Panc1 (cell line): Measurements from ENCODE around the gene SLC66A3. TPM values are rescaled to one million over a fixed set of nuclear protein-coding genes. Genes with fewer than 3 reads are reported as not detected.

Experiments
- ATAC-seq: fragments of 200-7000 bp; cut with Tn5 transposase; 2 replicates; pipeline ENCODE4 v1.9.1; 2020; ENCODE audit warnings: mild to moderate bottlenecking, moderate library complexity
- BruUV-seq: library from RNA; stranded (reverse); fragments of 400-500 nt; replicated peaks from 2 replicates; lab custom pipeline; 2021; lab: Mats Ljungman, UMichigan
- CTCF ChIA-PET: fragments of 300-600 bp; sonication (Branson Sonifier 250); formaldehyde crosslinking; loops from one replicate; lab custom pipeline; 2022; ENCODE audit warnings: antibody characterized with exemption; lab: Charles Lee
- POLR2A ChIA-PET: fragments of 300-600 bp; sonication (Branson Sonifier 250); formaldehyde crosslinking; loops from one replicate; lab custom pipeline; 2022; ENCODE audit warnings: antibody characterized with exemption; lab: Charles Lee
- DNase-seq: peaks from one replicate; pipeline ENCODE4 v3.0.0-alpha.2; 2010; ENCODE audit warnings: low read depth, low spot score
- H3K27ac ChIP-seq: 2 replicates; pipeline ENCODE4 v1.5.1; 2011; ENCODE audit warnings: mild to moderate bottlenecking, low read length, inconsistent platforms
- H3K27me3 ChIP-seq: fragments of 200-500 bp; sonication (Bioruptor generic); 2 replicates; pipeline ENCODE4 v1.6.0; 2014; ENCODE audit warnings: low read length, inconsistent platforms; ENCODE audit not compliant: control insufficient read depth, insufficient read depth
- H3K36me3 ChIP-seq: fragments of 200-500 bp; sonication (Bioruptor generic); 2 replicates; pipeline ENCODE4 v1.5.1; 2014; ENCODE audit warnings: inconsistent platforms, mild to moderate bottlenecking, low read length, moderate library complexity; ENCODE audit not compliant: control insufficient read depth, insufficient read depth
- H3K4me1 ChIP-seq: 2 replicates; pipeline ENCODE4 v1.5.1; 2011; ENCODE audit warnings: inconsistent platforms, mild to moderate bottlenecking, low read length, moderate library complexity; ENCODE audit not compliant: control insufficient read depth, insufficient read depth
- H3K4me3 ChIP-seq, 2 experiments: 2 replicates each; pipeline ENCODE4 v1.5.1; 2011 to 2012; ENCODE audit warnings: low read depth in 2 of 2, low read length in 2 of 2, mild to moderate bottlenecking in 2 of 2, inconsistent platforms in 1 of 2, moderate library complexity in 1 of 2
- H3K9me3 ChIP-seq: fragments of 200-500 bp; sonication (Bioruptor generic); 2 replicates; pipeline ENCODE4 v1.5.1; 2014; ENCODE audit warnings: low read depth, mild to moderate bottlenecking, inconsistent platforms, low read length, moderate library complexity; ENCODE audit not compliant: control insufficient read depth, insufficient read depth
- SIN3A ChIP-seq: IDR thresholded peaks from 2 replicates; pipeline ENCODE4 v1.6.1; 2012; ENCODE audit warnings: low read depth, mild to moderate bottlenecking, low read length, moderate library complexity, borderline replicate concordance; ENCODE audit not compliant: insufficient read depth
- TCF7L2 ChIP-seq: IDR thresholded peaks from 2 replicates; pipeline ENCODE4 v1.6.1; 2011; ENCODE audit warnings: mild to moderate bottlenecking, low read depth, low read length, inconsistent platforms
- in situ Hi-C: cut with HindIII; loops from 2 replicates; pipeline ENCODE4 v1.10.0; 2016; ENCODE audit warnings: low sequenced_read_pairs, low pct_unique_long_range_greater_than_20kb
- intact Hi-C: fragments of 100-400 bp; cut with micrococcal nuclease; formaldehyde crosslinking; loops from one replicate; pipeline ENCODE4 v1.10.0; 2022; ENCODE audit not compliant: unreplicated experiment
- total RNA-seq: library from RNA; stranded (reverse); gene quantifications from one replicate; pipeline ENCODE4 v1.2.1, GENCODE V29; 2021; ENCODE audit not compliant: unreplicated experiment
- TF ChIP-seq, protein P1 (sequence below), 2 experiments: IDR thresholded peaks; 2 replicates each; pipeline ENCODE4 v1.6.1; 2011 to 2012; ENCODE audit warnings: low read depth in 2 of 2, control low read depth in 1 of 2, low read length in 1 of 2, mild to moderate bottlenecking in 1 of 2, moderate library complexity in 1 of 2; ENCODE audit not compliant: insufficient read depth in 1 of 2
- TF ChIP-seq, protein P2 (sequence below): fragments of 450-650 bp; IDR thresholded peaks from 2 replicates; pipeline ENCODE4 v1.5.1; 2017; ENCODE audit warnings: mild to moderate bottlenecking

The SLC66A3 gene
- total RNA-seq, 1 experiment from 2014 or later: 39.1 TPM

DNA sequence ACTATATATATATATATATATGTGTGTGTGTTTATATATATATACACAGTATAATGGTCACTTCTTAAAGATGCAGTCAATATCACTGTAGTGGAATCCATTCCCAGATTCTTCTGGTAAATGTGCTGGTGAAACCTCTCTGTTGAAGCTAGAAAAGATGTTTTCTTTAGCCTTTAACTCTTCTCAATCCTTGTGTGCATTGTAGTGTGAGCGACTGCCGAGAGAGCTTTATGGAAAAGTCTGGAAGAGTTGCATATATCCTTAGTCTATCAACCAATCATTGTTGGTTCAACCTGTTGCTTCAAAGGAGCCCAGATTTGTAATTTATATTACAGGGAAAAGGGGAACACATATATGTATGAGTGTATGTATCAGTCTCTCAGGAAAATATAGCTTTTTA, 27.7 kb downstream of the SLC66A3 start:
- CTCF ChIA-PET: no interaction called here
- in situ Hi-C loops: no loop called here
- ATAC-seq: no peak
- BruUV-seq: no TSS peak
- POLR2A ChIA-PET: no interaction called here
- H3K36me3 ChIP-seq: peaks cover 14% of the 10 kb centered on the region
- H3K9me3 ChIP-seq: no peaks in the 10 kb centered on the region
- no peaks in the 10 kb centered on the region for H3K4me1 ChIP-seq
- intact Hi-C loops: no loop called here
- no peaks in the 10 kb centered on the region for H3K27me3 ChIP-seq
- TF ChIP-seq, protein P1, sequence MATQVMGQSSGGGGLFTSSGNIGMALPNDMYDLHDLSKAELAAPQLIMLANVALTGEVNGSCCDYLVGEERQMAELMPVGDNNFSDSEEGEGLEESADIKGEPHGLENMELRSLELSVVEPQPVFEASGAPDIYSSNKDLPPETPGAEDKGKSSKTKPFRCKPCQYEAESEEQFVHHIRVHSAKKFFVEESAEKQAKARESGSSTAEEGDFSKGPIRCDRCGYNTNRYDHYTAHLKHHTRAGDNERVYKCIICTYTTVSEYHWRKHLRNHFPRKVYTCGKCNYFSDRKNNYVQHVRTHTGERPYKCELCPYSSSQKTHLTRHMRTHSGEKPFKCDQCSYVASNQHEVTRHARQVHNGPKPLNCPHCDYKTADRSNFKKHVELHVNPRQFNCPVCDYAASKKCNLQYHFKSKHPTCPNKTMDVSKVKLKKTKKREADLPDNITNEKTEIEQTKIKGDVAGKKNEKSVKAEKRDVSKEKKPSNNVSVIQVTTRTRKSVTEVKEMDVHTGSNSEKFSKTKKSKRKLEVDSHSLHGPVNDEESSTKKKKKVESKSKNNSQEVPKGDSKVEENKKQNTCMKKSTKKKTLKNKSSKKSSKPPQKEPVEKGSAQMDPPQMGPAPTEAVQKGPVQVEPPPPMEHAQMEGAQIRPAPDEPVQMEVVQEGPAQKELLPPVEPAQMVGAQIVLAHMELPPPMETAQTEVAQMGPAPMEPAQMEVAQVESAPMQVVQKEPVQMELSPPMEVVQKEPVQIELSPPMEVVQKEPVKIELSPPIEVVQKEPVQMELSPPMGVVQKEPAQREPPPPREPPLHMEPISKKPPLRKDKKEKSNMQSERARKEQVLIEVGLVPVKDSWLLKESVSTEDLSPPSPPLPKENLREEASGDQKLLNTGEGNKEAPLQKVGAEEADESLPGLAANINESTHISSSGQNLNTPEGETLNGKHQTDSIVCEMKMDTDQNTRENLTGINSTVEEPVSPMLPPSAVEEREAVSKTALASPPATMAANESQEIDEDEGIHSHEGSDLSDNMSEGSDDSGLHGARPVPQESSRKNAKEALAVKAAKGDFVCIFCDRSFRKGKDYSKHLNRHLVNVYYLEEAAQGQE (IDR thresholded peaks at IDR 0.05; ENCODE audit: insufficient read depth in 1 of 2, low read depth in 2 of 2, low read length in 1 of 2): no peak
- no peak for DNase-seq
- no peak overlapping the region for H3K4me3 ChIP-seq
- H3K27ac ChIP-seq: no peak overlapping the region

DNA sequence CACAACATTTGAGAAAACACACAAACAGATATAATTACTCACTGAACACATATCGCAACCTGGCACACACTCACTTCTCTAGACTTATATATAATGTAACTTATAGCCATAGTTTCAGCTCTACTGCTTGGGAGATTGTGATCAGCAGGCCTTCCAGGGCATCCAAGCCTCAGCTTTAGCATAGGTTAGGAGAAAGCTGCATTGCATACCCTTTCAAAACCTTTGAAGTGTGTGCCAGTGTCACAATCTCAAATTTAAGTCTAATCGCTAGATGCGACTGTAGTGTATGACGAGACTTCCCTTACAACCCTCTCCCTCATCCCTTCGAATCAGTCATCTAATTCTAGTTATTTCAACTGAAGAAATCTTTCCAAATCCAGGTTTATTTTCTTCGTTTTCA, 30.9 kb downstream of the SLC66A3 start:
- no TSS peak for BruUV-seq
- no peak overlapping the region for H3K27ac ChIP-seq
- intact Hi-C loops: no loop called here
- ChIA-PET POLR2A (no interaction called here), CTCF (no interaction called here)
- H3K9me3 ChIP-seq: no peaks in the 10 kb centered on the region
- H3K27me3 ChIP-seq: no peaks in the 10 kb centered on the region
- ATAC-seq: no peak
- no peak for TF ChIP-seq SIN3A
- TF ChIP-seq, protein P2, sequence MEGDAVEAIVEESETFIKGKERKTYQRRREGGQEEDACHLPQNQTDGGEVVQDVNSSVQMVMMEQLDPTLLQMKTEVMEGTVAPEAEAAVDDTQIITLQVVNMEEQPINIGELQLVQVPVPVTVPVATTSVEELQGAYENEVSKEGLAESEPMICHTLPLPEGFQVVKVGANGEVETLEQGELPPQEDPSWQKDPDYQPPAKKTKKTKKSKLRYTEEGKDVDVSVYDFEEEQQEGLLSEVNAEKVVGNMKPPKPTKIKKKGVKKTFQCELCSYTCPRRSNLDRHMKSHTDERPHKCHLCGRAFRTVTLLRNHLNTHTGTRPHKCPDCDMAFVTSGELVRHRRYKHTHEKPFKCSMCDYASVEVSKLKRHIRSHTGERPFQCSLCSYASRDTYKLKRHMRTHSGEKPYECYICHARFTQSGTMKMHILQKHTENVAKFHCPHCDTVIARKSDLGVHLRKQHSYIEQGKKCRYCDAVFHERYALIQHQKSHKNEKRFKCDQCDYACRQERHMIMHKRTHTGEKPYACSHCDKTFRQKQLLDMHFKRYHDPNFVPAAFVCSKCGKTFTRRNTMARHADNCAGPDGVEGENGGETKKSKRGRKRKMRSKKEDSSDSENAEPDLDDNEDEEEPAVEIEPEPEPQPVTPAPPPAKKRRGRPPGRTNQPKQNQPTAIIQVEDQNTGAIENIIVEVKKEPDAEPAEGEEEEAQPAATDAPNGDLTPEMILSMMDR: no peak
- H3K36me3 ChIP-seq: peaks cover 21% of the 10 kb centered on the region
- no peak overlapping the region for H3K4me3 ChIP-seq
- in situ Hi-C loops: no loop called here
- H3K4me1 ChIP-seq: no peaks in the 10 kb centered on the region
- no peak for DNase-seq

DNA sequence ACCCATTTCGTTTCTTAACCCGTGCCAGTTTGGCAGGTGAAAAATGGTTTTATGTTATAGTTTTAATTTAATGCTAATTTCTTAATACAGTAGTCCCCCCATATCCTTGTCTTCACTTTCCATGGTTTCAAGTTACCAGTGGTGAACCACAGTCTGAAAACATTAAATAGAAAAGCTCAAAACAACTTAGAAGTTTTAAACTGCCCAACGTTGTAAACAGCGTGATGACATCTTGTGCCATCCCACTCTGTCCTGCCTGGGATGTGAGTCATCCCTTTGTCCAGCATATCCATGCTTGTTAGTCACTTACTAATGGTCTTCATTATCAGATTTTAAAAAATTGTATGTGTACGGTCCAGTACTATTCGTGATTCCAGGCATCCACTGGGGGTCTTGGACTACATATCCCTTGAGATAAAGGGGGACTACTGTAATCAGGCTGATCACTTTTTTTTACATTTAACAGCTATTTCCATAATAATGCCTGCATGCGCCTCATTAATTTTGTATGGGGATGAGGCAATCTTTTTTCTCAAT, 31.9 kb downstream of the SLC66A3 start:
- POLR2A ChIA-PET: interaction anchor here (0.7 kb wide), 1 partner anchor 187 kb away, joined by 12 read pairs; no protein-coding TSS in a partner anchor
- H3K9me3 ChIP-seq: no peaks in the 10 kb centered on the region
- in situ Hi-C loops: no loop called here

More for the DNA sequence above, 31.9 kb downstream of the SLC66A3 start:
- TF ChIP-seq TCF7L2: no peak
- TF ChIP-seq SIN3A: no peak
- TF ChIP-seq, protein P2: no peak
- no peaks in the 10 kb centered on the region for H3K27me3 ChIP-seq
- DNase-seq: peak; percentile 22
- no peak overlapping the region for H3K27ac ChIP-seq
- ATAC-seq: peak; percentile 48; the same call in 1 of the 2 replicates
- H3K36me3 ChIP-seq: peaks cover 28% of the 10 kb centered on the region
- H3K4me1 ChIP-seq: no peaks in the 10 kb centered on the region
- intact Hi-C loops: no loop called here
- H3K4me3 ChIP-seq: no peak overlapping the region
- no TSS peak for BruUV-seq
- CTCF ChIA-PET: interaction anchor here (0.7 kb wide), 2 partner anchors 52 to 352 kb away, joined by 4 to 15 read pairs; no protein-coding TSS in a partner anchor
